Spleen (tissue), 11 donors: Measurements from ENCODE around the gene CHCHD3. TPM values are rescaled to one million over a fixed set of nuclear protein-coding genes. Genes with fewer than 3 reads are reported as not detected.

Experiments
- DNase-seq: peaks from one replicate; pipeline ENCODE4 v3.0.0-alpha.2; 2020
- H3K27ac ChIP-seq, 8 donors: fragments of 200-600 bp; sonication (generic) in 7 of 8; 1 replicate in 4 of 8; 2 replicates in 4 of 8; pipeline versions ENCODE4 v1.5.0 to v1.8.0; 2016 to 2021; ENCODE audit warnings: inconsistent platforms in 4 of 8, mild to moderate bottlenecking in 4 of 8, moderate library complexity in 1 of 8
- H3K27me3 ChIP-seq, 7 donors: fragments of 200-600 bp; sonication (generic) in 6 of 7; replicated peaks in 1 of 7; 1 replicate in 4 of 7; 2 replicates in 3 of 7; pipeline versions ENCODE4 v1.5.0 to v1.8.0; 2016 to 2021; ENCODE audit warnings: inconsistent platforms in 3 of 7, mild to moderate bottlenecking in 1 of 7
- H3K36me3 ChIP-seq, 6 donors: fragments of 200-600 bp; sonication (generic) in 5 of 6; 1 replicate in 4 of 6; 2 replicates in 2 of 6; pipeline versions ENCODE4 v1.5.0 to v1.8.0; 2016 to 2021; ENCODE audit warnings: inconsistent platforms in 2 of 6
- H3K4me1 ChIP-seq, 6 donors: fragments of 200-600 bp; sonication (generic) in 5 of 6; 1 replicate in 3 of 6; 2 replicates in 3 of 6; pipeline versions ENCODE4 v1.5.0 to v1.8.0; 2016 to 2021; ENCODE audit warnings: inconsistent platforms in 3 of 6
- H3K4me3 ChIP-seq, 8 donors: fragments of 200-600 bp; sonication (generic) in 7 of 8; 1 replicate in 4 of 8; 2 replicates in 4 of 8; pipeline versions ENCODE4 v1.5.0 to v1.8.0; 2016 to 2021; ENCODE audit warnings: inconsistent platforms in 4 of 8, mild to moderate bottlenecking in 4 of 8, moderate library complexity in 2 of 8
- H3K9me3 ChIP-seq, 8 donors: fragments of 200-600 bp; sonication (generic) in 7 of 8; 1 replicate in 4 of 8; 2 replicates in 4 of 8; pipeline versions ENCODE4 v1.5.0 to v1.8.0; 2016 to 2021; ENCODE audit warnings: inconsistent platforms in 4 of 8
- POLR2A ChIP-seq, 3 donors: fragments of 450-650 bp; IDR thresholded peaks; one replicate each; pipeline ENCODE4 v1.5.1; 2017; ENCODE audit warnings: antibody characterized with exemption in 3 of 3, mild to moderate bottlenecking in 1 of 3
- POLR2AphosphoS5 ChIP-seq, 3 donors: sonication (generic); formaldehyde crosslinking; IDR thresholded peaks; one replicate each; pipeline ENCODE4 v1.5.1; 2017; ENCODE audit warnings: antibody characterized with exemption in 3 of 3
- WGBS, 5 donors: extraction: QIAGEN DNeasy Blood & Tissue Kit in 3 of 5; methylation state at CpG; one replicate each; pipeline versions ENCODE4 v1.1.5 to v1.1.7; 2013 to 2018; 5-methylcytosine and 5-hydroxymethylcytosine counted together
- intact Hi-C: fragments of 100-400 bp; cut with DNase I; formaldehyde crosslinking; loops from one replicate; pipeline ENCODE4 v1.15.0; 2023; ENCODE audit warnings: low total_unique reads
- polyA plus RNA-seq, 3 donors: library from polyadenylated mRNA; stranded (reverse); fragments of 200-250 nt; gene quantifications; one replicate each; pipeline ENCODE4 v1.2.1, GENCODE V29; 2013
- total RNA-seq, 7 donors: library from RNA; depleted of rRNA in 3 of 7; stranded (reverse); fragments of >200 nt in 3 of 7; fragmentation: NEBNext Ultra II Directional in 4 of 7; extraction: Animal tissue kit (Norgen Biotek cat#: 25700) in 4 of 7; gene quantifications; one replicate each; pipeline versions ENCODE4 v1.1.0 to v1.2.1, GENCODE V29; 2016 to 2021
- TF ChIP-seq, protein P1 (sequence below), 11 experiments: fragments of 200-600 bp in 7 of 11; fragments of 450-650 bp in 4 of 11; sonication (generic) in 4 of 11; IDR thresholded peaks in 8 of 11; conservative IDR thresholded peaks in 3 of 11; 1 replicate in 7 of 11; 2 replicates in 4 of 11; pipeline versions ENCODE4 v1.4.0 to v1.8.0; 2016 to 2021; ENCODE audit warnings: antibody characterized with exemption in 11 of 11, inconsistent platforms in 4 of 11, mild to moderate bottlenecking in 1 of 11
- donor health status: healthy with polysubstance abuse.
- donor health status: DM: no; HTN: no; CAD: no; lungs with moderate emphysema.
- donor health status: DM: no; HTN: no; CAD: no.
- donor health status: Bipolar disorder and iron deficiency.
- donor health status: healthy.
- donor health status: DM: no; HTN: no; CAD: no.
- donor health status: DM: yes; HTN: yes; CAD: no.

The CHCHD3 gene
- total and polyA plus RNA-seq, 10 donors = 18.6 to 60.3 (median 38.8) TPM

DNA sequence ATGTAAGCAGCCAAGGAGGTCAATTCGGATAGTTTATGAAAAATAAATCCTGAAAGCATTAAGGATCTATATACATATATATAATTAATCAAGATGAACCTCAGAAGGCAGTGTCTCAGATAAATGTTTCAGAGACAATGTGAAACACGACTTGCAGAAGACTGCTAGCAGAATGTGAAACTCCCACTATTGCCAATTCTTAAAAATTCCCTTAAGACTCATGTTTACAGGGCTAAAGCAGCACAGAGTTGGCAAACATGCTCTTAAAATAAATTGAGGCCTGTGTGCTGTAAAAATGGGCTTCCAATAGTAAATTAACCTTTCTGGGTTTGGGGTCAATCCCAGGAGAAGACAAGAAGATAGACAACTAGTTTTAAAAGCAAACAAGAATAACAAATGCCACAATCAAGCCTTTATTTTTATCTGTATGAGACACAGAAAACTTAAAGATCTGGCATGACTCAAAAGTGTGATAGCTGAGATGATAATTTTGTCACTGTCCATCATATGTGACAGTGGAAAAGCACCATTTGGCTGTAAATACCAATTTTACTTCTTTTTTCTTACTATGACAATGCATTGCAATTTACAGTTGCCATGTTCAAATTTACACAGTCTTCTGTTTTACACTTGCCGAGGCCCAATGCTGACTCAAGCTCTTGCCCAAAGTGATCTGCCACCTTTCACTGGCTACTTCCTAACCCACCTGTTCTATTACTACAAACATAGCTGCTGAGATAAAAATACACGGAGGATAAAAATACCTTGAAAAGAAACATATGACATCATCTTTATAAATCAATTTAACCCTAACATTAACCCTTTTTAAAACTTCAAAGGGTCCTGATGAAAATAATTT, 78.6 kb downstream of the CHCHD3 start:
- 58 to 70% (median 62%) methylated on average over 4 of the region's 4 CpGs for WGBS, 5 donors
- no peak for TF ChIP-seq POLR2A (IDR thresholded peaks at IDR 0.05)
- no peak for TF ChIP-seq POLR2AphosphoS5 (IDR thresholded peaks at IDR 0.05)
- TF ChIP-seq, protein P1, sequence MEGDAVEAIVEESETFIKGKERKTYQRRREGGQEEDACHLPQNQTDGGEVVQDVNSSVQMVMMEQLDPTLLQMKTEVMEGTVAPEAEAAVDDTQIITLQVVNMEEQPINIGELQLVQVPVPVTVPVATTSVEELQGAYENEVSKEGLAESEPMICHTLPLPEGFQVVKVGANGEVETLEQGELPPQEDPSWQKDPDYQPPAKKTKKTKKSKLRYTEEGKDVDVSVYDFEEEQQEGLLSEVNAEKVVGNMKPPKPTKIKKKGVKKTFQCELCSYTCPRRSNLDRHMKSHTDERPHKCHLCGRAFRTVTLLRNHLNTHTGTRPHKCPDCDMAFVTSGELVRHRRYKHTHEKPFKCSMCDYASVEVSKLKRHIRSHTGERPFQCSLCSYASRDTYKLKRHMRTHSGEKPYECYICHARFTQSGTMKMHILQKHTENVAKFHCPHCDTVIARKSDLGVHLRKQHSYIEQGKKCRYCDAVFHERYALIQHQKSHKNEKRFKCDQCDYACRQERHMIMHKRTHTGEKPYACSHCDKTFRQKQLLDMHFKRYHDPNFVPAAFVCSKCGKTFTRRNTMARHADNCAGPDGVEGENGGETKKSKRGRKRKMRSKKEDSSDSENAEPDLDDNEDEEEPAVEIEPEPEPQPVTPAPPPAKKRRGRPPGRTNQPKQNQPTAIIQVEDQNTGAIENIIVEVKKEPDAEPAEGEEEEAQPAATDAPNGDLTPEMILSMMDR (IDR thresholded peaks at IDR 0.05 in 8 of 11, conservative IDR thresholded peaks at IDR 0.05 in 3 of 11) = no peak
- Histone ChIP-seq H3K27ac (no peak overlapping the region), H3K4me1 (peaks cover 0 to 7% (median 0%) of the 10 kb centered on the region in 6 donors), H3K27me3 (no peaks in the 10 kb centered on the region), H3K9me3 (peaks cover 0 to 24% (median 11%) of the 10 kb centered on the region in 8 donors), H3K36me3 (peaks cover 0 to 10% (median 0%) of the 10 kb centered on the region in 6 donors), H3K4me3 (no peak overlapping the region)
- intact Hi-C loops = no loop called here
- no peak for DNase-seq

DNA sequence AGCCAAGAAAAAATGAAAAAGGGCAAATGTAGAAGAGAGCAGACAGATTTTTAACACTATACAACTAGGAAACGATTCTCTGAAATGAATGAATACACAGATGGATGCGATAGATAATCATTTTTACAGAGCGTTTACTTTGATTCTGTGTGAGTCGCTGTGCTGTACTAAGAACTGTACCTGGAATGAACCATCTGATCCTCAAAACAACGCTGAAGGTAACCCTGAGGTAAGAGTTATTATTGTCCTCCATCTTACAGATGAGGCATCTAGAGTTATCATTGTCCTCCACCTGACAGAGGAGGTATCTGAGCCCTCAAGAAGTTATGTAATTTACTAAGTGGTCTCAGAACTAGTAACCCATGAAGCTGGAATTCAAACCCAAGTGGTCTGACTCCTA, 80.2 kb downstream of the CHCHD3 start:
- Histone ChIP-seq H3K36me3 (peaks cover 0 to 10% (median 0%) of the 10 kb centered on the region in 6 donors), H3K4me1 (peaks cover 0 to 7% (median 0%) of the 10 kb centered on the region in 6 donors), H3K27ac (no peak overlapping the region), H3K9me3 (peaks cover 0 to 17% (median 10%) of the 10 kb centered on the region in 8 donors), H3K4me3 (no peak overlapping the region), H3K27me3 (no peaks in the 10 kb centered on the region)
- intact Hi-C loops = no loop called here
- TF ChIP-seq, protein P1 (IDR thresholded peaks at IDR 0.05 in 8 of 11, conservative IDR thresholded peaks at IDR 0.05 in 3 of 11) = no peak
- TF ChIP-seq POLR2A (IDR thresholded peaks at IDR 0.05) (no peak), POLR2AphosphoS5 (IDR thresholded peaks at IDR 0.05) (no peak)
- WGBS, 5 donors = 93 to 98% (median 93%) methylated on average over 5 of the region's 5 CpGs
- DNase-seq = no peak

DNA sequence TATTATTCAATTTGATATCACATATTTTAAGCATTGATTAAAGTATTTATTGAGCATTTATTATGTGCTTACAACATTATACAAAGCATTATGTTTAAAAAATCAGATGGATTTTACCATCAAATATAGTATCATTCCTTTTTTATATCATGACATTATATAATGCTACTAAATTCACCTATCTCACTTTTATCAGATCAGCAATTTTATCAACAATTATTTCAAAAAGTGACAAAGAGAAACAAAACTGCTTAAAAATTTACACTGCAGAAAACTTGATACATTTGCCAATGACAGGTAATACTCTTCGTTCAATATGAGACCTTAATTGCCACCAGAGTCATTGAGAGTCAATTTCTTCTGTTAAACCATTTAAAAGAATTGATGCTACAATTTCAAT, 82.0 kb downstream of the CHCHD3 start:
- whole genome bisulfite sequencing, 5 donors = 93 to 100% (median 96%) methylated on average over 1 of the region's 1 CpG
- no peak overlapping the region for H3K4me3 ChIP-seq

DNA sequence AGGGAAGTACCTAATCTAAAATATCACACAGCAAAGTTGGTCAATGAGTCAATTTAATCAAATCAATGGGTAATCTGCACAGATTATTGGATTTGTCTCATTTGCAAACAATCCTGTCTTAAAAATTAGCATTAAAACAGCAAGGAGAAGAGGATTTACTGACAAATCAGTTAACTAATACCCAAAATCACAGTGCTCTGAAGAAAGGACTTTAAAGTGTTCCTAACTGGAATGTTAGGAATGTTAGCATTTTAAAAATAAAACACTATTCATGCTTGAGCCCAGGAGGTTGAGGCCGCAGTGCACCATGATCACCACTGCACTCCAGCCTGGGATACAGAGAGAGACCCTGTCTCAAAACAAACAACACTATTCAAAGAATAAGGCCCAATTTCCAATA, 83.1 kb downstream of the CHCHD3 start:
- Histone ChIP-seq H3K4me3 (no peak overlapping the region), H3K27me3 (no peaks in the 10 kb centered on the region), H3K4me1 (peaks cover 0 to 9% (median 0%) of the 10 kb centered on the region in 6 donors), H3K36me3 (no peaks in the 10 kb centered on the region), H3K9me3 (no peaks in the 10 kb centered on the region), H3K27ac (no peak overlapping the region)
- 86 to 100% (median 94%) methylated on average over 1 of the region's 1 CpG for WGBS, 5 donors
- TF ChIP-seq, protein P1 (IDR thresholded peaks at IDR 0.05 in 8 of 11, conservative IDR thresholded peaks at IDR 0.05 in 3 of 11) = no peak
- TF ChIP-seq POLR2AphosphoS5 (IDR thresholded peaks at IDR 0.05) (no peak), POLR2A (IDR thresholded peaks at IDR 0.05) (no peak)
- intact Hi-C loops = no loop called here
- DNase-seq = no peak

More for the DNA sequence above, 82.0 kb downstream of the CHCHD3 start:
- peaks cover 0 to 9% (median 0%) of the 10 kb centered on the region in 6 donors for H3K4me1 ChIP-seq
- no peaks in the 10 kb centered on the region for H3K9me3 ChIP-seq
- TF ChIP-seq, protein P1 (IDR thresholded peaks at IDR 0.05 in 8 of 11, conservative IDR thresholded peaks at IDR 0.05 in 3 of 11) = no peak
- no peak for TF ChIP-seq POLR2AphosphoS5 (IDR thresholded peaks at IDR 0.05)
- no peak for TF ChIP-seq POLR2A (IDR thresholded peaks at IDR 0.05)
- no peak overlapping the region for H3K27ac ChIP-seq
- no peaks in the 10 kb centered on the region for H3K27me3 ChIP-seq
- no peaks in the 10 kb centered on the region for H3K36me3 ChIP-seq
- intact Hi-C loops = no loop called here
- no peak for DNase-seq
